DND-41 (cell line): Measurements from ENCODE around the gene ABI3BP.

Source experiments
- ATAC-seq: fragments of 200-7000 bp; cut with Tn5 transposase; 3 replicates; pipeline ENCODE4 v1.9.1; 2021; ENCODE audit warnings: low read depth; ENCODE audit not compliant: insufficient read depth
- DNase-seq: peaks from one replicate; pipeline ENCODE4 v3.0.0-alpha.2; 2020
- H2AFZ ChIP-seq: 2 replicates; pipeline ENCODE4 v1.6.0; 2012; ENCODE audit warnings: low read depth, low read length
- H3K27ac ChIP-seq: 2 replicates; pipeline ENCODE4 v1.5.1; 2012; ENCODE audit warnings: low read length, inconsistent platforms
- H3K27me3 ChIP-seq: fragments of 200-600 bp; sonication (generic); 2 replicates; pipeline ENCODE4 v1.6.0; 2012; ENCODE audit warnings: low read length, mild to moderate bottlenecking, inconsistent platforms; ENCODE audit not compliant: insufficient read depth, poor library complexity
- H3K36me3 ChIP-seq: 2 replicates; pipeline ENCODE4 v1.5.1; 2012; ENCODE audit warnings: low read length, inconsistent platforms; ENCODE audit not compliant: insufficient read depth
- H3K4me1 ChIP-seq: 2 replicates; pipeline ENCODE4 v1.5.1; 2012; ENCODE audit warnings: mild to moderate bottlenecking, low read length; ENCODE audit not compliant: insufficient read depth
- H3K4me2 ChIP-seq: 2 replicates; pipeline ENCODE4 v1.6.0; 2012; ENCODE audit warnings: mild to moderate bottlenecking, moderate library complexity, low read length, inconsistent platforms; ENCODE audit not compliant: insufficient read depth
- H3K4me3 ChIP-seq, 2 experiments: fragments of 200-600 bp in 1 of 2; shearing (Covaris generic) in 1 of 2; 2 replicates each; pipeline ENCODE4 v1.5.1; 2012 to 2016; ENCODE audit warnings: inconsistent platforms in 2 of 2, low read length in 2 of 2, mild to moderate bottlenecking in 2 of 2, low read depth in 1 of 2, moderate library complexity in 1 of 2
- H3K79me2 ChIP-seq: 2 replicates; pipeline ENCODE4 v1.6.0; 2012; ENCODE audit warnings: low read length, inconsistent platforms; ENCODE audit not compliant: insufficient read depth
- H3K9ac ChIP-seq: 2 replicates; pipeline ENCODE4 v1.6.0; 2012; ENCODE audit warnings: low read depth, mild to moderate bottlenecking, inconsistent platforms, low read length, moderate library complexity
- H3K9me3 ChIP-seq: 2 replicates; pipeline ENCODE4 v1.5.1; 2012; ENCODE audit warnings: low read length, moderate library complexity, mild to moderate bottlenecking, inconsistent platforms; ENCODE audit not compliant: insufficient read depth, severe bottlenecking
- H4K20me1 ChIP-seq: 2 replicates; pipeline ENCODE4 v1.6.0; 2012; ENCODE audit warnings: low read length; ENCODE audit not compliant: insufficient read depth
- CTCF ChIP-seq: IDR thresholded peaks from 2 replicates; pipeline ENCODE4 v1.5.1; 2012; ENCODE audit warnings: borderline replicate concordance, low read length, moderate library complexity, mild to moderate bottlenecking; ENCODE audit not compliant: poor library complexity, severe bottlenecking; ENCODE audit errors: extremely low read depth
- EZH2 ChIP-seq: IDR thresholded peaks from 3 replicates; pipeline ENCODE4 v1.6.1; 2012; ENCODE audit warnings: borderline replicate concordance, low read depth, mild to moderate bottlenecking, moderate library complexity, low read length, inconsistent platforms; ENCODE audit not compliant: severe bottlenecking

Gene ABI3BP

GRCh38 chr3:100825574-100825973, 167.6 kb downstream of the ABI3BP start:
- Histone ChIP-seq H3K9me3 (no peaks in the 10 kb centered on the region), H3K9ac (no peak overlapping the region), H3K4me1 (no peaks in the 10 kb centered on the region), H3K4me2 (no peak overlapping the region), H3K79me2 (no peaks in the 10 kb centered on the region), H3K27ac (no peak overlapping the region), H2AFZ (no peak overlapping the region), H3K4me3 (no peak overlapping the region), H3K27me3 (peaks cover 3% of the 10 kb centered on the region), H4K20me1 (no peaks in the 10 kb centered on the region), H3K36me3 (no peaks in the 10 kb centered on the region)
- DNase-seq = no peak
- TF ChIP-seq EZH2 (no peak), CTCF (no peak)
- ATAC-seq = no peak

GRCh38 chr3:100815583-100815982, 177.6 kb downstream of the ABI3BP start:
- no peak for DNase-seq
- no peaks in the 10 kb centered on the region for H3K9me3 ChIP-seq
- no peak overlapping the region for H2AFZ ChIP-seq
- no peak for ATAC-seq
- no peaks in the 10 kb centered on the region for H3K36me3 ChIP-seq
- H3K4me3 ChIP-seq = no peak overlapping the region
- no peak overlapping the region for H3K4me2 ChIP-seq
- no peak overlapping the region for H3K27ac ChIP-seq
- H4K20me1 ChIP-seq = no peaks in the 10 kb centered on the region
- TF ChIP-seq EZH2 (no peak), CTCF (no peak)
- H3K4me1 ChIP-seq = no peaks in the 10 kb centered on the region
- H3K9ac ChIP-seq = no peak overlapping the region
- H3K27me3 ChIP-seq = peaks cover 4% of the 10 kb centered on the region
- no peaks in the 10 kb centered on the region for H3K79me2 ChIP-seq

GRCh38 chr3:100813828-100814227, 179.4 kb downstream of the ABI3BP start:
- no peak for TF ChIP-seq CTCF
- no peak for TF ChIP-seq EZH2

GRCh38 chr3:100811779-100812507, 181.3 kb downstream of the ABI3BP start:
- Histone ChIP-seq H3K27ac (no peak overlapping the region), H3K27me3 (peaks cover 4% of the 10 kb centered on the region), H3K4me2 (no peak overlapping the region), H2AFZ (no peak overlapping the region), H3K4me1 (no peaks in the 10 kb centered on the region), H3K79me2 (no peaks in the 10 kb centered on the region), H4K20me1 (no peaks in the 10 kb centered on the region), H3K36me3 (no peaks in the 10 kb centered on the region), H3K9ac (no peak overlapping the region), H3K9me3 (no peaks in the 10 kb centered on the region), H3K4me3 (no peak overlapping the region)
- TF ChIP-seq EZH2 = no peak
- TF ChIP-seq CTCF = no peak
- ATAC-seq = no peak
- DNase-seq = no peak

More at GRCh38 chr3:100813828-100814227, 179.4 kb downstream of the ABI3BP start:
- DNase-seq = no peak
- H3K79me2 ChIP-seq = no peaks in the 10 kb centered on the region
- H3K4me1 ChIP-seq = no peaks in the 10 kb centered on the region
- no peak overlapping the region for H3K4me2 ChIP-seq
- H3K9me3 ChIP-seq = no peaks in the 10 kb centered on the region
- H3K4me3 ChIP-seq = no peak overlapping the region
- H3K9ac ChIP-seq = no peak overlapping the region
- H3K27me3 ChIP-seq = peaks cover 4% of the 10 kb centered on the region
- ATAC-seq = no peak
- no peak overlapping the region for H3K27ac ChIP-seq
- no peaks in the 10 kb centered on the region for H3K36me3 ChIP-seq
- H4K20me1 ChIP-seq = no peaks in the 10 kb centered on the region
- no peak overlapping the region for H2AFZ ChIP-seq
